Activated gamma-delta T cell treated with anti-CD3 and anti-CD28 coated beads, Interleukin-2, amount 50 U/mL, for 16 hours (primary cell): Measurements from ENCODE around the gene ZDHHC4.
A peak's percentile ranks its signal among the peaks of the same experiment; 100 is the strongest.

Source experiments
- DNase-seq: peaks from one replicate; pipeline ENCODE4 v3.0.0-alpha.2; 2020; ENCODE audit warnings: low read depth

Gene ZDHHC4

DNA sequence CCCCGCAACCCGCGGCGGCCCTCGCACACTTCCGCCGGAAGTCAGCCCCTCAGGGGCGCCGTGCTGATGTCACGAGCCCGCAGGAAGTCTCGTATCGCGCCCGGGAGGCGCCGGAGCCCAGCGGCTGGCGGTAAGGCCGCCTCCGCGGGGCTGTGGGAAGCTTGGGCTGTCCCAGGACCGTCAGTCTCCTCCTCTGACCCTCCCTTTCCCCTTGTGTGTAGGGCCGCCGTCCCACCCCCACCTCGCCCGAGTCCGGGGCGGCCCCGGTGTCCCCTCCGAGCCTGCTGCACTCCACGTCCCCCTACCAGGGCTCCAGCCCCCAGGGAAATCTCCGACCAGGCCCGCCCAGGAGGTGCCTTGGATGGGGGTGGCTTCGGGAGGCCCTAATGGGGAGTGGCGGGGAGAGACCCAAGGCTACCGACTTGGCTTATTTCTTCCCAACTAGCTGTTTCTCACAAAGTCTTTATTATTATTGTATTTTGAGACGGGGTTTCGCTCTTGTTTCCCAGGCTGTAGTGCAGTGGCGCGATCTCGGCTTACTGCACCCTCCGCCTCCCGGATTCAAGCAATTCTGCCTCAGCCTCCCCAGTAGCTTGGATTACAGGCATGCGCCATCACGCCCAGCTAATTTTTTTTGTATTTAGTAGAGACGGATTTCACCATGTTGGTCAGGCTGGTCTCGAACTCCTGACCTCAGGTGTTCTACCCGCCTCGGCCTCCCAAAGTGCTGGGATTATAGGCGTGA lies at the start of gene ZDHHC4:
ZDHHC4 (plus strand) TSS at position 86 of the 745 bp plus-strand sequence. CDS start 3,108 bp downstream, outside the sequence.
- DNase-seq, result peak; percentile 82

GRCh38 chr7:6528401-6529130 lies 48.7 kb upstream of the ZDHHC4 start:
- DNase-seq, result no peak

GRCh38 chr7:6529643-6530042 lies 47.6 kb upstream of the ZDHHC4 start:
- no peak for DNase-seq

- peak; percentile 49 for DNase-seq
Measured at GRCh38 chr7:6530626-6531491, 46.4 kb upstream of the ZDHHC4 start.

DNA sequence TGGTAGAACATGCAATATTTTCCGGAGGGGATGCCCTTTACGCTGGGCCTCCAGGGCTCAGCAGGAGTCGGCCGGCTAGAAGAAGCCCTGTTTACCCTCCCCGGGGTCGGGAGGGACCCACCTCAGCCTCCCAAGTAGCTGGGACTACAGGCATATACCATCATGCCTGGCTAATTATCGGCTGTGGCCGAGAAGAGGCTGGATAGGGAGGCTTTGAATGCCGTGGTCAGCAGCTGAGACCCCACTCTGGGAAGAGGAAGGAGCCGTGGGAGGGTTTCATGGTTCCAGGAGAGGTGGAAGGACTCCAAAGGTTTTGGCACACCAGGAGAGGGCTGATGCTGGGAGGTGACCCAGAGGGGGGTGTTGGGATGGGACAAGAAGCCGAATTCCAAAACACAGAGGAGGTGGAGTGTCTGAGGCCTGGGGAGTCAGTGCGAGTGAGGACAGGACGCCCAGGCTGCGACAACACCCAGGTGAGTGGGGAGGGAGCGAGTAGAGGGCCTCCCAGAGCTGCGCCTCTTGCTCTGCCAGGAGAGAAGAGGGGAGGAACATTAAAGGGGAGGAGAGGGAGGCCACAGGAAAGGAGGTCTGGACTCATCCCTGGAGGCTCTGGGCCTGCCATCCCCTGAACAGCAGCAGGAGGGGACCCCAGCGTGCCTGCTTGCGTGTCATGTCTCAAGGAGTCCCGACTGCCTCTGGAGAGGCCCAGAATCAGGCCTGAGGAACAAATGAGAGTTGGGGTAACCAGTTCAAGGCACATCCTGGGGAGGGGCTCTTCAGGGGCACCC lies 45.6 kb upstream of the ZDHHC4 start:
- no peak for DNase-seq

- DNase-seq, result no peak
Measured at GRCh38 chr7:6532516-6532915, 44.7 kb upstream of the ZDHHC4 start.

GRCh38 chr7:6533893-6534495 lies 43.3 kb upstream of the ZDHHC4 start:
- DNase-seq, result no peak

DNA sequence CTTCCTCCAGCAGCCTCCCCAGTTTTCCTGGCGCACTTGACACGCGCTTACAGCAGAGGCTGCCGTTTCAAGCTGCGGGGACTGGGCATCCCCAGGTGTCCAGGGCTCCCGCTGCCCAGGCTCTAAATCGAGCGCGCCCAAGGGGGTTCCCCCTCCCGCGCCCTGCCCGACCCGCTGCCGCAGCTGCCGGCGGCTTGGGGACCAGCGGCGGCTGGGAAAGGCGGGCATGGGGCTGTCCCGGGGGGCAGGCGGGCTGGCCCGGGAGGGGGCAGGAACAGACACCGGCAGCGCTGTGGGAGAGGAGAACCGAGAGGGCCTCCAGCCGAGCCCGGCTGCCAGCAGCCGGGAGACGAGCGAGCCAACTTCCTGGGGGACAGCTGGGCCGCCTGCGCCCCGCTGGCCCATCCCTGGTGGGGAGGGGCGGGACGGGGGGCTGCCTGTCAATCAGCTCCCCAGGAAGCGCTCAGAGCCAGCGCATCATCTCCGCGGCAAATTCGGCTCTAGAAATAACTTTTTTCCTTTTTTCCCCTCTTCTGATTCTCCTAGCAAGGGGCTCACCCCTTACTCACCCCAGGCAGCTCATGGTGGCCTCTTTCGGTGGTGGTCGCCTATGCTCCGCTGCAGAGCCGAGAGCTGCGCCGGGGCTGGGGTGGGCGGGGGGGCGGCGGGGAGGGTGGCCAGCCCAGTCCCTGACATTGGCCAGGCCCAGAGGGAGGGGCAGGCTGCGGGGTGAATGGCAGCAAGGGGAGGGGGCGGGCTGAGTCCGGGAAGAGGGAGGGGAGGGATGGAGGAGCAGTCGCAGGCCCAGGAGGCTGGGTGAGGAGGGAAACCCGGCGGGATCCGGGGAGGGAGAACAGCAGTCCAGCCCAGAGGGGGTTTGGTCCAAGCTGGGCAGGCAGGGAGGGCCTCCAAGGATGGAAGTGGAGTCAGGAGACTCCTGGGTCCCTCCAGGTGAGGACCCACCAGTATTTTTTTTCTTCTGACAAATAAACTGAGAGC lies 40.7 kb upstream of the ZDHHC4 start:
- DNase-seq, result no peak

- no peak for DNase-seq
Measured at GRCh38 chr7:6542368-6542767, 34.9 kb upstream of the ZDHHC4 start.

- DNase-seq, result no peak
Measured at GRCh38 chr7:6545398-6546126, 31.7 kb upstream of the ZDHHC4 start.

- no peak for DNase-seq
Measured at GRCh38 chr7:6546498-6547251, 30.6 kb upstream of the ZDHHC4 start.

DNA sequence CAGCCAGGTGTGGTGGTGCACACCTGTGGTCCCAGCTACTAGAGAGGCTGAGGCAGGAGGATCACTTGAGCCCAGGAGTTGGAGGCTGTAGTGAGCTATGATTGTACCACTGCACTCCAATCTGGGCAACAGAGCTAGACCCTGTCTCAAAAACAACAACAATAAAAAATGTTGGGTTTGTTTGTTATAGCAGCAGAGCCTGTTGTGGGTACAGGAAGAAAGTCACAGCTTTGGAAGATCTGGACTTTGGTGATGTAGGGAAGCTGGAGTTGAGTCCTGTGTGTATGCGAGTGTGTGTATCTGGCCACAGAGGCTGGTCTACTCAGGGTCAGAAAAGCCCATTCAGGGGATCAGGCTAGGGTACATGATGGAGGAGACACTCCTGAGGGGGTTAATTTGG lies 29.9 kb upstream of the ZDHHC4 start:
- no peak for DNase-seq

DNA sequence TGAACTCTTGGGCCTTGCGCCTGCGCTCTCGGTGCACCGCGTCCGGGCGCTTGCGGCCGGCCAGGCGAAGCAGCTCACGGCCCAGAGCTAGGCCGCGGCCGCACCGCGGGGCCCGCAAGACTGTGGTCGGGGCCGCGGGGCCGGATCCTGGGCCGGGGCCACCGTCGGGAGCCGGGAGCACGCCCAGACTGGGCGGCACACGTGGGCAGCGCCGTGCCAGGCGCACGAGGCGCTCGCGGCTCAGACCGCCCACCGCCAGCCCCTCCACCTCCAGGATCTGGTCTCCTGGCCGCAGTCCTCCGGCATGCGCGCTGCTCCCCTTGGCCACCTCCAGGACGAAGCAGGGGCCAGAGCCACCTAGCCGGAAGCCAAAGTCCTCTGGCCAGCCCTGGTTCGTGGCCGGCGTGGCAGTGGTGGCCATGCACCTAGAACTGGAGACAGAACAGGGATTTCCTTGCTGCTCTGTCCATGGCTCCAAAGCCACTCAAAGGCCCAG lies 26.2 kb upstream of the ZDHHC4 start, which contains the start of gene GRID2IP:
GRID2IP (minus strand) TSS at position 446 of the 496 bp plus-strand sequence; CDS start at position 421, 25 bp downstream.
- DNase-seq, result no peak

GRCh38 chr7:6553448-6554044 lies 23.7 kb upstream of the ZDHHC4 start:
- DNase-seq, result no peak

DNA sequence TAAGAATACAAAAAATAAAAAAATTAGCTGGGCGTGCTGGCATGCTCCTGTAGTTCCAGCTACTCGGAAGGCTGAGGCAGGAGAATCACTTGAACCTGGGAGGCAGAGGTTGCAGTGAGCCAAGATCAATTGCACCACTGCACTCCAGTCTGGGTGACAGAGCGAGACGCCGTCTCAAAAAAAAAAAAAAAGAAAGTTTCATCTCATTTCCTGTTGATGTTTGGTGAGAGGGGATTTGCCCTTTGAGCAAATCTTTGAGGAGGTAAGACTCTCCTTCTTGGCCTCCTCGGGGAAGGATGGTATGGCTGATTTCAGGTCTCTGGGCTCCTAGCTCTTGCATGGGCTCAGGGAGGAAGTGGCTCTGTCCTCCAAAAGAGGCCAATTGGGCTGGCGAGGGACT lies 22.4 kb upstream of the ZDHHC4 start:
- DNase-seq, result no peak

- DNase-seq, result no peak
Measured at GRCh38 chr7:6556196-6556595, 21.1 kb upstream of the ZDHHC4 start.

- DNase-seq, result no peak
Measured at GRCh38 chr7:6558837-6559236, 18.4 kb upstream of the ZDHHC4 start.

GRCh38 chr7:6559896-6560295 lies 17.4 kb upstream of the ZDHHC4 start:
- no peak for DNase-seq
